Activated effector memory CD4-positive, alpha-beta T cell treated with anti-CD3 and anti-CD28 coated beads, Interleukin-2, amount 50 U/mL, for 16 hours (primary cell): Measurements from ENCODE around the gene TBL1XR1.
"Not testable (repeated sequence)": the region's sequence is repeated elsewhere in the genome, so short reads cannot be mapped to it uniquely, and the experiment has no call there.

Source experiments
- DNase-seq: peaks from one replicate; pipeline ENCODE4 v3.0.0-alpha.2; 2020

The TBL1XR1 gene

DNA sequence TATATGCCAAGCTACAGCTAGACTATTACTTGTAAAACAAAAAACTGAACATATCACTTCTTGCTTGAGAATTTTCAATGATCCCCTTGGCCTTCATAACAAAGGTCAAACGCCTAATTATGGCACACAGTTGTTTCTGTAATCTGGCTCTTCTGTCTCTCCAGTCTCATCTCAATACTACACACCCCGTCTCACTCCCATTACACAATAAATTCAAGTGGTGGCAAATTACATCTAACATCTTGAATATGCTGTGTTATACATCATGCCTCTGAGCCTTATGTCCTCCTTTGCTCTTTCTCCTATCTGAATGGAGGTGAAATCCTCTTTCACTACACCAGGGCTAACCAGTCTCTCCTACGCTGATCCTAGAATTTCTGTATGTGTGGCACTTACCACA is 140.4 kb downstream of the TBL1XR1 start:
- no peak for DNase-seq

- DNase-seq, result no peak
These were observed 141.4 kb downstream of the TBL1XR1 start for GRCh38 chr3:177055605-177056571.

DNA sequence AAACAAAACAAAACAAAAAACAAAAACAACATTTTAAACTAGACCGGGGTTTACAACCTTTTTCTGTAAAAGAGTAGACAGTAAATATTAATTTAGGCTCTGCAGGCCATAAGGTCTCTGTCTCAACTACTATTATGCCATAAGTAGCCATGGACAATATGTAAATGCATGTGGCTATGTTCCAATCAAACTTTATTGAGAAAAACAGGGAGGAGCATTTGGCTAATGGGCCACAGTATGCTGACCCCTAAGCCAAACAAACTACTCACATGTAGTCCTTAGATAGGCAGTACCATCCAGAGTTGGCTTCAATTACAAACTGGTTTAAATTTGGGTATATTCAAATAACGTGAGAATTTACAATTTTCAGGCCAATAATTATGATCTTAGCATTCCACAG is 144.2 kb downstream of the TBL1XR1 start:
- DNase-seq, result no peak

DNA sequence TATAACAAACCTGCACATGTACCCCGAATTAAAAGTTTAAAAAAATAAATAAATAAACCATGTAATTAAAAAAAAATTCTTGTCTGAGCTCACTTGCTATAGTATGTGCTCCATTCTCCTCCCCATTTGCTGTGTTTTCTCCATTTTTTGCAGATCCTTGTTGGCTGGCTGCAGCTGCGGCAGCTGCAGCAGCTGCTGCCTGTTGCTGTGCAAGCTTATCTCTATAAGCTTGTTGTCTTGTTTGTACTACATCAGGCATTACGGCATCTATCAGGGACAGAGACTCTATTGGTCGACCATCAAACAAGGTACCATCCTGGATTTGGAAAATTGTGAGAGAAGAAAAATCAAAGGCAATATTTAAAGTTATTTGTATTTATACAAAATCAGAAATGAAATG is 145.9 kb downstream of the TBL1XR1 start:
- DNase-seq, result no peak

DNA sequence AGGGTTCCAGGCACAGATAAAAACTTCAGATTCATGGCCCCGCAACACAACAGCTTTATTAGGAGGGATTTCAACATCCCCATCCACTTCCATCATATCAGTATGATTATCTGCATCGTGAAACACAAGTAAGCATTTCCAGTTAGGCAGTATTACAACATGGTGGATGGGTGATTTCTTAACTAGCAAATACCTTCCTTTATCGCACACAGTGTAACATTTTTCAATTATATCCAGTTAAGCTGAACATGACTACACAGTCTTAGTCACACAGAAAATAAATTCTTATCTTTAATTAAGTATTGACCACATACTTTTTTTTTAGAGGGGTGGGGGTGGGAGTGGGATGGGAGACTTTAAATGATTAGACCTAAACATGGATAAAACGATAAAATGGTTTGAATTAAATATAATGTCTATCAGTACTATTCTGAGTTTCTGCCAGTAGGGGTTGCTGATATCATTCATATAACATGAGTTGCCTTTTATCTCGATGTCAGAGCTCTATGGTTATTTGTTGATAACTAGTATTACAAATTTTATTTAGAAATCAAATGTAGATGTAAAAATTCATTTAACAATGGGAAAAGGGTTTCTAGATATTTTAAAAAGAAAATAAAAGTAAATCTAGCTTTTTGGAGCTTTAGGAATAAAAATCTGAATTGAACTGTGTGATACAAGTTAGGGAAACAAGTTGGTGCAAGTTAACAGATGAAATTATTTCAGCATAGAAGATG is 146.6 kb downstream of the TBL1XR1 start:
- no peak for DNase-seq

DNA sequence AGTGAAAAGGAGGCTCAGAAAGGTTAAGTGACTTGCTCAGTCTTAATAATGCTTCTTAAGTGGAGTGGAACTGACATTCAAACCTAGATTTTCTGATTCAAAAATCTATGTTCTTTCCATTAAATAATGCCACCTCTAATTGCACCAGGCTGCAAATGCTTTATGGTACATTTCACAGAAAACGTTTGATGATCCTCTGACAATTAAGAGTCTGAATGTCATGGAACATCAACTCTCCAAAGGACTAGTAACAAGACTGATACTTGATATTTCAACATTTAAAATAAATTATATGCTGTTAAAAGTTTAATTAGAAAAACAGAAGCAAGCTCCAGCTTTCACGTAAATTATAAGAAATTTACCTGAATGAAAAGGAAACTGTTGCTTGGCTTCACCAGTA is 151.5 kb downstream of the TBL1XR1 start:
- no peak for DNase-seq

DNA sequence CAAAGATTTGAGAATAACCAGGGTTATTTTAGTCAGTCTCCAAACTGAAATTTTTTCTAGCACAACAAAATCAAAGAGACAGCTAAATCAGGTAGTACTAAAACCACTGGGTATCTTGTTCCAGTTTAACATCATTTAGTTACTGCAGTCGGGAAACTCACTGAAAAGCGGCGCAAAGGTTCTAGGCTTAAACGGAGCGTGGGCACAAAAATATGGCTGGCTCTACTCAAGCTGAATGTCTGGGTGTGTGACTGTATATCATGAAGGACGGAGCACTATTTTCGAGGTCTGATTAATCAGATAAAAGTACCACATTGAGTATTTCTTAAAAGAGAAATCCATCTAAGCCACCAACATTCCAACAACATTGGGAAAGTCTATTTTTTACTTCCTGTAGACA is 152.1 kb downstream of the TBL1XR1 start:
- DNase-seq, result no peak

DNA sequence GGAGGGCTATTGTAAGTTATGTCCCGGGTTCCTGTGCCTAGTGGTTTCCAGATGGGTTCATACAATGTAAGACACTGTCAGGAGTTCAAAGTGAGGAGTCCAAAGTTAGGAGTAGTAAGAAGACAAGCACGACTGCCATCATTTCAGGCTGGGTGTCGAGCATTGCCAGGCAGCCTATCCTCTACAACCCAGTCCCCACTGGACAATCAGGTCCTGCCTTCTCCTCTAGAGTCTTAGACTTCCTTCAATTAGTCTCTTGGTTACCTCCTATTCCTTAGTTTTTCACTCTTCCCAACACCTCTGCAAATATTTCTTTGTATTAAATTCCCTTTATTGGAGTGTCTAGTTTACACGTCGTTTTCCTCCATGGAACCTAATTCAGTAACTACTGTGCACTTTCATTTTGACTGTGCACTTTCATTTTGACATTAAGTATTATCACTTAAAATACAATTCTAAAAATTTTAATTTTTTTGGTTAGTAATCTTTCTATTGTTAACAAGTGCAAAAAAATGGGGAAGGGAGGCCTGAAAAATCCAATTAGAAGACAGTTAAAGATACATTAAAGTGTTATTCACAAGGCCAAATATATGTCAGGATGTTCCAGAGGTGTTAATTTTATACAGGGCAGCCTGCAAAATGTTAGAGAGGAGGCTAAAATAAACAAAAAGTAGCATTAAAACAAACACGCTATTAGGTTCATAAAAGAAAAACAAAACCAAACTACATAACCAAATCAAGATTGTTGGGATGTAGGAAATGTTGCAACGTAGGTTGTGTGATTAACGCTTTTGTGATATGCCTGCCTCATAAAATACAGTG is 155.3 kb downstream of the TBL1XR1 start:
- no peak for DNase-seq

- no peak for DNase-seq
These were observed 156.1 kb downstream of the TBL1XR1 start for GRCh38 chr3:177041021-177041729.

- no peak for DNase-seq
These were observed 157.6 kb downstream of the TBL1XR1 start for GRCh38 chr3:177039490-177040274.

DNA sequence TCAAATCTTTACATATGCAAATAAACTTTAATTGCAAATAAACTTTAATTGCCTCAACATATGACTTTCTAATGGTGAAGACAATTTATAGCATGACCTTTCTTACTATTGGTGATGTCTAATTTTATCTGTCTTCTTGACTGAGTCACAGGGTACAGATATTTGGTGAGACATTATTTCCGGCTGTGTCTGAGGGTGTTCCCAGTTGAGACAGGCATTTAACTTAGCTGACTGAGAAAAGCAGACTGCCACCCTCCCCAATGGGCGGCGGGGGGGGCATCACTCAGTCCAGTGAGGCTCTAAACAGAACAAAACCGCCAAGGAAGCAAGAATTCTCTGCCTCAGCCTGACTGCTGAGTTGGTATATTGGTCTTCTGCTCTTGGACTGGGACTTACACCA is 160.0 kb downstream of the TBL1XR1 start:
- DNase-seq, result no peak

- no peak for DNase-seq
These were observed 161.6 kb downstream of the TBL1XR1 start for GRCh38 chr3:177035676-177036075.

DNA sequence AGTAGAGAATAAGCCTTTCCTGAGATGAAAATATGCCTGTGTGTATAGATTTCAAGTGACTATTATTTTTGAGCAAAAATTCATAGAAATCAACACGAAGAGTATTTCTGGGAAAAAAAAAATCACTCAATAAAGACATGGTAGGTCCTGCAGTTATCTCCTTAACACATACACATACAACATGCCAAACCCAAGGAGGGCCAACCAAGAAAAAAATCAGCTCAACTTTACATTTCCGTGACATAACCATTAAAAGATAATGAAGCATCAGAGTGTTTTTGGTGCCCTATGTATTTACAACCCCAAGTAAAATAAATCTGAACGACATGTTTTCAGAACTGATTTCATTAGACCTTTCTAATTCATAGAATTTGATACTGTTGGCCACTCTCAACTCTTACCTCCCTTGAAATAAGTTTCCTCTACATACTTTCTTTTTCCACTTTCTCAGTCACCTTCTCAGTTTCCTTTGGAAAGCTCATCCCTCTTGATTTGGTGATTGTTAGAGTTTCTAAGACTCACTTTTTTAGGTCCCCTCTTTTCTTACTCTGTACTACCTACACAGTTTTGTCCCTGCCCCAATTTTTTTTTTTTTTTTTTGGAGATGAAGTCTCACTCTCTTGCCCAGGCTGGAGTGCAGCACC is 162.3 kb downstream of the TBL1XR1 start:
- DNase-seq, result no peak

- no peak for DNase-seq
These were observed 170.6 kb downstream of the TBL1XR1 start for GRCh38 chr3:177026505-177027277.

DNA sequence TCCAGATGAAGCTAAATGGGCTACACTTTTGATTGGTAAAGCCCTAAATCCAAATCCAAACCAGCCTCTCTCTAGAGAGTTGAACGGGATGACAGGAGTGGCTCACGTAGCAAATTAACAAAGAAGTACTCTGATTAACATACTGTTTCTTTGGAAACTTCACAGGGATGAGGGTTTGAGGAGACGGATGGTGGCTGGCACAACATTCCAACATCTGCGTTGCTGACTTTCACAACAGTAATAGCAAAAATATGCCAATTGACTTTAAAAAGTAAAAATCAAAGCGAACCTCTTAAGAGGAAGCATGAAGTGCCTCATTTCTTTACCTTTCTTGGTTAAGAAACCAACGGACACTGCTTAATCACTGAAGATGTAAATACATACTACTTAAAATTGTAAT is 181.4 kb downstream of the TBL1XR1 start:
- DNase-seq, result no peak

DNA sequence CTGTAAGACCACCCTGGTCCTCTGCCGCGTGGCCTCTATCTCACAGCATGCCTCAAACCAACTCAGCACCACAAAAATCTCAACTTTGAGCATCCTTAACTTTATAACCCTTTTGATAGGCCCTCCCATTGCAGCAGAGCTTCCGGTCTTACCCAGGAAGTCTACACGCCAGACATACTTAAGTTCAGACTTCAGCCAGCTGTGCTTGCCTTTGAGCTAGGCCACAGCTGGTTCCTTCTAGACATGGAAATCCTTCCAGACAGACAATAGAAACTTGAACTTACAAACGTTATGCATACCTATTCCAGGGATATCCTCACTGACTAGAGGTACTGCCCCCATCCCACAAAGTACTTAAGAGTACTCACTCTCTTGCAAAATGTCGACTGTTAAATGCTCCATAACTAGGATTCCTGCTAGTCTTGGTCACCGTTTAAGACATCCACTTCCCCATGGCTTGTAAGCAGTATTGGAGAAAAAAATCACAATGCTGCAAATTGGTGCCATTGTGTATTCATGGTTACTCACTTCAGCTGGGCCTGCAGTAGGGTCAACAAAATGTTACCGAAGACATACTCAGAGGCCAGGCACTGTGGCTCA is 183.5 kb downstream of the TBL1XR1 start:
- no peak for DNase-seq

- no peak for DNase-seq
These were observed 191.4 kb downstream of the TBL1XR1 start for GRCh38 chr3:177005718-177006405.

- DNase-seq, result not testable (repeated sequence)
These were observed 197.1 kb downstream of the TBL1XR1 start for GRCh38 chr3:177000159-177000558.

GRCh38 chr3:176995946-176996345 is 201.3 kb downstream of the TBL1XR1 start:
- DNase-seq, result no peak
